Parathyroid adenoma (tissue), 2 donors: ENCODE results near the gene ZFAND3.

Experiments used
- H2AFZ ChIP-seq: fragments of 300-600 bp; sonication (generic); one replicate; pipeline ENCODE4 v1.7.0; 2017; ENCODE audit warnings: antibody characterized with exemption, mild to moderate bottlenecking
- H3K27ac ChIP-seq: fragments of 300-600 bp; sonication (generic); one replicate; pipeline ENCODE4 v1.7.0; 2017
- H3K27me3 ChIP-seq: fragments of 300-600 bp; sonication (generic); one replicate; pipeline ENCODE4 v1.7.0; 2017; ENCODE audit warnings: low read length; ENCODE audit not compliant: control insufficient read depth, insufficient read depth
- H3K36me3 ChIP-seq: fragments of 300-600 bp; sonication (generic); one replicate; pipeline ENCODE4 v1.7.0; 2017; ENCODE audit warnings: low read length; ENCODE audit not compliant: control insufficient read depth, insufficient read depth
- H3K4me1 ChIP-seq: fragments of 300-600 bp; sonication (generic); one replicate; pipeline ENCODE4 v1.7.0; 2017; ENCODE audit warnings: control low read depth
- H3K4me2 ChIP-seq: fragments of 300-600 bp; sonication (generic); one replicate; pipeline ENCODE4 v1.7.0; 2017; ENCODE audit warnings: low read length
- H3K4me3 ChIP-seq: fragments of 300-600 bp; sonication (generic); one replicate; pipeline ENCODE4 v1.7.0; 2017; ENCODE audit warnings: low read depth, low read length
- H3K79me2 ChIP-seq: fragments of 300-600 bp; sonication (generic); one replicate; pipeline ENCODE4 v1.7.0; 2017; ENCODE audit warnings: control low read depth
- H3K9ac ChIP-seq: fragments of 300-600 bp; sonication (generic); one replicate; pipeline ENCODE4 v1.7.0; 2017; ENCODE audit warnings: mild to moderate bottlenecking
- H3K9me3 ChIP-seq: fragments of 300-600 bp; sonication (generic); one replicate; pipeline ENCODE4 v1.7.0; 2017; ENCODE audit warnings: low read length; ENCODE audit not compliant: control insufficient read depth
- CTCF ChIP-seq: fragments of 300-600 bp; sonication (generic); IDR thresholded peaks from one replicate; pipeline ENCODE4 v1.7.0; 2017; ENCODE audit warnings: antibody characterized with exemption, mild to moderate bottlenecking
- donor health status: primary hyperparathyroidism.

ZFAND3 gene

DNA sequence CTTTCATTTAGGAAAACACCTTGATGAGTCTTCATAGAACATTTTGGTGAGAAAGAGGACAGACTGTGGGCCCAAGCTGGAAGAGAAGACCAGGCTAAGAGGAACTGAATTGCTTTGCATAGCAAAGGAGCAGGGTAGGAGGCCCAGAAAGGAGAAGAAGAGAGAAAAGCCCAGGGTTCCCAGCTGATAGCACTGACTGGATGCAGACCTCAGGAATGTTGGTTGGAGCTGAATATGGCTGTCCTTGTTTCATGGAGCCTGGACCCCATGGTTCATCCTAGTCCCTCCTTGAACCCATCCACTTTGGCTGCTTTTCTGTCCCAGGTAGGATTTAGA, 18.0 kb upstream of the ZFAND3 start:
- Histone ChIP-seq H3K4me2 (no peak overlapping the region), H3K4me3 (no peak overlapping the region), H3K36me3 (no peaks in the 10 kb centered on the region), H2AFZ (no peak overlapping the region), H3K9me3 (no peaks in the 10 kb centered on the region), H3K27me3 (no peaks in the 10 kb centered on the region), H3K27ac (no peak overlapping the region), H3K4me1 (no peaks in the 10 kb centered on the region), H3K9ac (no peak overlapping the region), H3K79me2 (no peaks in the 10 kb centered on the region)
- no peak for TF ChIP-seq CTCF

DNA sequence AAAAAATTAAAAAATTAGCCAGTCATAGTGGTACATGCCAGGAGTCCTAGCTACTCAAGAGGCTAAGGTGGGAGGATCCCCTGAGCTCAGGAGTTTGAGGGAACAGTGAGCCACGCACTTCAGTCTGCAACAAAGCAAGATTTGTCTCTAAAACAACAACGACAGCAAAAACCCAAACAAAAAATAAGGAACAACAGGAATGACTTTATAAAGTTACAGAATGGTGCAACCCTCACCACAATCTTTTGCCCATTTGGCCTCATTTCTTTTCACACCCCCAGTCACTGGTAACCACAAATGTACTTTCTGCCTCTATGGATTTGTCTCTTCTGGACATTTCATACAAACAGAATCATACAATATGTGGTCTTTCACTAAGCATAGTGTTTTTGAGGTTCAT, 16.7 kb upstream of the ZFAND3 start:
- Histone ChIP-seq H3K9me3 (no peaks in the 10 kb centered on the region), H3K4me3 (no peak overlapping the region), H3K27ac (no peak overlapping the region), H3K36me3 (no peaks in the 10 kb centered on the region), H3K9ac (no peak overlapping the region), H3K79me2 (no peaks in the 10 kb centered on the region), H2AFZ (no peak overlapping the region), H3K27me3 (no peaks in the 10 kb centered on the region), H3K4me2 (no peak overlapping the region), H3K4me1 (peaks cover under 1% of the 10 kb centered on the region)
- TF ChIP-seq CTCF: no peak

- no peaks in the 10 kb centered on the region for H3K79me2 ChIP-seq
- no peak overlapping the region for H3K9ac ChIP-seq
- no peaks in the 10 kb centered on the region for H3K27me3 ChIP-seq
- peaks cover 7% of the 10 kb centered on the region for H3K4me1 ChIP-seq
- H3K27ac ChIP-seq: no peak overlapping the region
- no peak overlapping the region for H3K4me2 ChIP-seq
- H2AFZ ChIP-seq: no peak overlapping the region
- no peaks in the 10 kb centered on the region for H3K9me3 ChIP-seq
- no peak for TF ChIP-seq CTCF
- no peak overlapping the region for H3K4me3 ChIP-seq
- no peaks in the 10 kb centered on the region for H3K36me3 ChIP-seq
Observed at GRCh38 chr6:37804586-37804985, 14.9 kb upstream of the ZFAND3 start.

GRCh38 chr6:37806213-37806612, 13.3 kb upstream of the ZFAND3 start:
- no peaks in the 10 kb centered on the region for H3K79me2 ChIP-seq
- no peak overlapping the region for H2AFZ ChIP-seq
- no peak overlapping the region for H3K4me3 ChIP-seq
- H3K9me3 ChIP-seq: no peaks in the 10 kb centered on the region
- no peaks in the 10 kb centered on the region for H3K27me3 ChIP-seq
- H3K4me1 ChIP-seq: peaks cover 7% of the 10 kb centered on the region
- no peak for TF ChIP-seq CTCF
- H3K4me2 ChIP-seq: no peak overlapping the region
- H3K27ac ChIP-seq: no peak overlapping the region
- H3K9ac ChIP-seq: no peak overlapping the region
- no peaks in the 10 kb centered on the region for H3K36me3 ChIP-seq

DNA sequence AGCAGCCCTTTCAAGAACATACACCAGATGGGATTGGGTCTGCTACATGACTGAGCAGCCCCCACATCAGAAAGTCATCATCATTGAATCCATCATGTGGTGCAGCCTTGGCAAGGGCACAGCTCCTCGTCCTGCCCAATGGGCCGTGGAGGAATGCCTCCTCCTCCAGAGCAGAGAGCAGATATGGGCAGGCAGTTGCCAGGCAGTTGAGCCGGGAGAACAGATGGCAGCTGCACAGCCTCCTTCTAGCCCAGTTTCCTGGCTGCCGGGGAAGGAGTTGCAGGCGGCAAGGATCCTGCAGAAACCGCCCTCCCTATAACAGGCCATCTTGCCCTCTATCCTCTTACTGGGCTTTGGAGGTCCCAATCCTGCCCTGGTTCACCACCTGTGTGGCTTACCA, 11.9 kb upstream of the ZFAND3 start:
- Histone ChIP-seq H2AFZ (peak overlapping the region; percentile 64), H3K9ac (no peak overlapping the region), H3K36me3 (no peaks in the 10 kb centered on the region), H3K9me3 (no peaks in the 10 kb centered on the region), H3K79me2 (no peaks in the 10 kb centered on the region), H3K4me1 (peaks cover 7% of the 10 kb centered on the region), H3K4me3 (no peak overlapping the region), H3K4me2 (no peak overlapping the region), H3K27ac (no peak overlapping the region), H3K27me3 (no peaks in the 10 kb centered on the region)
- peak; percentile 18 for TF ChIP-seq CTCF
